ENCODE measurements around the gene PLK3.
"Not testable (repeated sequence)": the region's sequence is repeated elsewhere in the genome, so short reads cannot be mapped to it uniquely, and the experiment has no call there.

The PLK3 gene

DNA sequence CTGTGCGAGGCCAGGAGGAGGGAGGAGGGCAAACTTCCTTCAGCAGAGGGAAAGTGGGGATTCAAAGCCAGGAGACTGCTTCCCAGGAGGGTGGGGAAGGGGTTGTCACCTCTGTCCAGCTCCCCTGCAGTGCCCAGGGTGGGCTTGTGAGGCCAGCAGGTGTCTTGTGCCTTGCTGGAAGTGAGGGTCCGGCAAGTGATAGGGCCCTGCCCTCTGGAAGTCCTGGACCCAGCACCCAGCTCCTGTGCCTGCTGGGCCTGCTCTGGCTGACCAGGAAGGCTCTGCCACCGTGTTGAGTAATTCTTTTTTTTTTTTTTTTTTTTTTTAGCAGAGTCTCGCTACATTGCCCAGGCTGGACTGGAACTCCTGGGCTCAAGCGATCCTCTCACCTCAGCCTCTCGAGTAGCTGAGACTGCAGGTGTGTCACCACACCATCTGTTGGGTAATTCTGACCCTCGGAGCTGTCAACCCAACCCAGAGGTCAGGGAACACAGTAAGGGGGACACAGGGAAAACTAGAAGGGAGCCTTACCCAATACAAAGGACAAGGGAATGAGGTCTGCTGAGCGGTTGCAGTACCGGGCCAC, 13.2 kb upstream of the PLK3 start:
- no peak for DNase-seq (ENCODE audit: low read depth in 4 of 4, low spot score in 1 of 4)

GRCh38 chr1:44787506-44787905, 12.7 kb upstream of the PLK3 start:
- DNase-seq (ENCODE audit: low read depth in 4 of 4, low spot score in 1 of 4), result no peak

GRCh38 chr1:44788120-44788860, 11.9 kb upstream of the PLK3 start, which contains the start of gene BEST4:
Gene BEST4, minus strand, starts transcription at chr1:44788170. Its CDS starts 465 bp downstream, at chr1:44787705.
- DNase-seq (ENCODE audit: low read depth in 4 of 4, low spot score in 1 of 4), result no peak

GRCh38 chr1:44790968-44791801, 9.0 kb upstream of the PLK3 start:
- no peak for DNase-seq (ENCODE audit: low read depth in 4 of 4, low spot score in 1 of 4)

- DNase-seq (ENCODE audit: low read depth in 4 of 4, low spot score in 1 of 4), result no peak
These were observed 7.3 kb upstream of the PLK3 start for GRCh38 chr1:44792736-44793502.

- DNase-seq (ENCODE audit: low read depth in 4 of 4, low spot score in 1 of 4), result not testable (repeated sequence)
These were observed 2.3 kb upstream of the PLK3 start for GRCh38 chr1:44797886-44798285.

DNA sequence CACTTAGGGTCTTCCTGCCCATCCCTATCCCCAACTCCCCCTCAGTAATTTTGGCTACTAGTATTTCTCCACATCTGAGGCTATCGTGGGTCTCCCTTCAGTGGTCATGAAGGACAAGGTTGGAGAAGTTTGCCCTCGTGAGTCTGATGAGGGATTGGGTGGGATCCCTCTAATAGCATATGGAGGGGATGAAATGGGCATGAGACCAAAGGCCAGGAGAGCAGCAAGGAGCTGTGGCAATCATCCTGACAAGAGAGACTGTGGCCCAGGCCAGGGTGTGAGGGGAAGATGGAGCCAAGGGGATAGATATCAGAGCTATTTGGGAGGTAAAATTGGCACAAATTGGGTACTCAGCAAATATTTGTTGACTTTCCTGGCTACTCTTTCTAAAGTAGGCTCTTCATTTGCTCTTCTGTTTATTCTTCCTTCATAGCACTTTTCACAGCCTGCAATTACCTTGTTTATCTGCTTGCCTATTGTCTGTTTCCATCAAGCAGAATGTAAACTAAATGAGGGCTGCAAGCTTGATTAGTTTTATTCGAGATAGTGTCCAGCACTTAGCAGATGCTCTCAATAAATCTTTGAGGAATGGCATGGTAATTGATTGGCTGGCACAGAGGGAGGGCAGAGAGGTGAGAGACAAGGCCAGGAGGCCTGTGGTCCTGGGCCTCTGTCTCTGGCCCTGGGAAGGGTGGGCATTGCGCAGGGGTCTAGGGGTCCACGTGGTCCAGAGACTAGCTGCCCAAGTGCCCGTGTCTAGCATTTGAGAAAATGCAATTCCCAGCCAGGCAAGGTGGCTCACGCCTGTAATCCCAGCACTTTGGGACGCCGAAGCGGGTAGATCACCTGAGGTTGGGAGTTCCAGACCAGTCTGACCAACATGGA, 1.5 kb upstream of the PLK3 start:
- no peak for DNase-seq (ENCODE audit: low read depth in 4 of 4, low spot score in 1 of 4)

GRCh38 chr1:44801491-44802305, 1.5 kb downstream of the PLK3 start:
- no peak for DNase-seq (ENCODE audit: low read depth in 4 of 4, low spot score in 1 of 4)

- no peak for DNase-seq (ENCODE audit: low read depth in 4 of 4, low spot score in 1 of 4)
These were observed 2.3 kb downstream of the PLK3 start for GRCh38 chr1:44802306-44803061.

- DNase-seq (ENCODE audit: low read depth in 4 of 4, low spot score in 1 of 4), result no peak
These were observed 2.8 kb downstream of the PLK3 start for GRCh38 chr1:44803062-44803311.

- DNase-seq (ENCODE audit: low read depth in 4 of 4, low spot score in 1 of 4), result no peak
These were observed 3.3 kb downstream of the PLK3 start for GRCh38 chr1:44803312-44804095.

DNA sequence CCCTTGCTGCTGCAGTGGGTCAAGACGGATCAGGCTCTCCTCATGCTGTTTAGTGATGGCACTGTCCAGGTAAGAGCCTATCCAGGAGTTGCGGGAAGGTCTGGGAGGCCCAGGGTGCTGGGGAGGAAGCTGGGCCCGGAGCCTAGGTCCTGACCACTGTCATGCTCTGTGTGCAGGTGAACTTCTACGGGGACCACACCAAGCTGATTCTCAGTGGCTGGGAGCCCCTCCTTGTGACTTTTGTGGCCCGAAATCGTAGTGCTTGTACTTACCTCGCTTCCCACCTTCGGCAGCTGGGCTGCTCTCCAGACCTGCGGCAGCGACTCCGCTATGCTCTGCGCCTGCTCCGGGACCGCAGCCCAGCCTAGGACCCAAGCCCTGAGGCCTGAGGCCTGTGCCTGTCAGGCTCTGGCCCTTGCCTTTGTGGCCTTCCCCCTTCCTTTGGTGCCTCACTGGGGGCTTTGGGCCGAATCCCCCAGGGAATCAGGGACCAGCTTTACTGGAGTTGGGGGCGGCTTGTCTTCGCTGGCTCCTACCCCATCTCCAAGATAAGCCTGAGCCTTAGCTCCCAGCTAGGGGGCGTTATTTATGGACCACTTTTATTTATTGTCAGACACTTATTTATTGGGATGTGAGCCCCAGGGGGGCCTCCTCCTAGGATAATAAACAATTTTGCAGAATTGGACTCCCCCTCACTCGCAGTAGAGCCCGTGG, 5.3 kb downstream of the PLK3 start:
- DNase-seq (ENCODE audit: low read depth in 4 of 4, low spot score in 1 of 4), result no peak

- DNase-seq (ENCODE audit: low read depth in 4 of 4, low spot score in 1 of 4), result no peak
These were observed 6.0 kb downstream of the PLK3 start for GRCh38 chr1:44806025-44806703.

GRCh38 chr1:44806704-44807363, 6.7 kb downstream of the PLK3 start, which contains the start of gene DYNLT4:
Gene DYNLT4, minus strand, starts transcription at chr1:44807351. Its CDS starts 683 bp downstream, at chr1:44806668.
- no peak for DNase-seq (ENCODE audit: low read depth in 4 of 4, low spot score in 1 of 4)

DNA sequence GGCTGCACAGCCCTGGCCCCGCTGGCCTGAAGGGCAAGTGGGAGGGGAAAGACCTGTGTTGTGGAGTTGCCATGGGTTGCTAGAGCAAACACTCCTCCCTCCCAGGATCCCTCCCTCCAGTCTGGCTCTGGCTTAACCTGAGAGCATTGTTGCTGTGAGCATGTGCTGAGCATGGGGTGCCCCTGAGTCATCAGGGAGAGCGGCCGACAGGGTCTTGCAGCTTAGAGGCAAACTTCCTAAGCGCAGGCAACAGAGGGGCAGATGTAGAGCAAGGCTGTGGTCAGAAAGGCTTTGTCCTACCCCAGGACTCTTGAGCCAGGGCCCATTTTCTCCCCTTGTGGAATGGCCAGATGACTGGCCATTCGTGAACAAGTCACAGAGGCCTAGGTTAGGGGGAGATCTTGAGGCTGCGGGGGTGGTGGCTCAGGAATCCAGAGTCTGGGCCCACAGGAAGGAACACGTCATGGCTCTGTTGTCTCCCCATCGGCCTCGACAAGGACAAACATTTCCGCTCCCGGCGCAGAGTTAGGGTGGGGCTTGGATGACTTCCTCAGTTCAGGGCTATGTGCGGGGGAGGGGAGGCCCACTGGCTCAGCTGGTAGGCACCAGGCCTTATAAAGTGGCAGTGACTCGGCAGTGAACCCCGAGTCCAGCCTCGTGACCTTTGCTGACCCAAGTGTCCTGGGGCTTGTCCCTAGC, 7.3 kb downstream of the PLK3 start:
- DNase-seq (ENCODE audit: low read depth in 4 of 4, low spot score in 1 of 4), result peak in 3 of 4 experiments; percentile 61 to 90 (median 77)

Data from stimulated activated CD4-positive, alpha-beta T cell treated with anti-CD3 and anti-CD28 coated beads, Interleukin-1b, Interleukin-23, amount 100 ng/mL, for 24 hours (primary cell).